Right atrium auricular region (tissue), 2 donors: ENCODE data around the gene ZNF79. TPM values are rescaled to one million over a fixed set of nuclear protein-coding genes. Genes with fewer than 3 reads are reported as not detected.

Experiments used
- DNase-seq: peaks from one replicate; pipeline ENCODE4 v3.0.0-alpha.2; 2019; ENCODE audit warnings: low spot score
- H3K27ac ChIP-seq, 2 donors: fragments of 200-600 bp; sonication (generic); 1 replicate in 1 of 2; 2 replicates in 1 of 2; pipeline ENCODE4 v1.5.1; 2016 to 2019
- H3K27me3 ChIP-seq, 2 donors: fragments of 200-600 bp; sonication (generic); one replicate each; pipeline versions ENCODE4 v1.5.1 to v1.6.0; 2017 to 2019
- H3K36me3 ChIP-seq: fragments of 200-600 bp; sonication (generic); one replicate; pipeline ENCODE4 v1.5.1; 2016
- H3K4me1 ChIP-seq, 2 donors: fragments of 200-600 bp; sonication (generic); one replicate each; pipeline versions ENCODE4 v1.5.1 to v1.6.0; 2017 to 2019
- H3K4me3 ChIP-seq, 2 donors: fragments of 200-600 bp; sonication (generic); 1 replicate in 1 of 2; 2 replicates in 1 of 2; pipeline ENCODE4 v1.5.1; 2017 to 2019; ENCODE audit warnings: mild to moderate bottlenecking in 1 of 2, moderate library complexity in 1 of 2
- H3K9me3 ChIP-seq, 2 donors: fragments of 200-600 bp; sonication (generic); one replicate each; pipeline ENCODE4 v1.5.1; 2019
- total RNA-seq, 2 donors: library from RNA; depleted of rRNA; stranded (reverse); fragments of >200 nt; gene quantifications; one replicate each; pipeline ENCODE4 v1.1.0, GENCODE V29; 2016
- TF ChIP-seq, protein P1 (sequence below), 2 donors: fragments of 200-600 bp; sonication (generic); IDR thresholded peaks; one replicate each; pipeline ENCODE4 v1.5.1; 2019; ENCODE audit warnings: antibody characterized with exemption in 2 of 2

The ZNF79 gene
- total RNA-seq, 2 donors from 2014 or later = 5.7 TPM

GRCh38 chr9:127422787-127423186 lies 1.4 kb upstream of the ZNF79 start:
- Histone ChIP-seq H3K27ac (no peak overlapping the region), H3K27me3 (no peaks in the 10 kb centered on the region), H3K4me3 (peak overlapping the region; percentile 73 to 89), H3K36me3 (no peaks in the 10 kb centered on the region), H3K9me3 (no peaks in the 10 kb centered on the region), H3K4me1 (peaks cover 0 to 32% of the 10 kb centered on the region in 2 donors)
- TF ChIP-seq, protein P1, sequence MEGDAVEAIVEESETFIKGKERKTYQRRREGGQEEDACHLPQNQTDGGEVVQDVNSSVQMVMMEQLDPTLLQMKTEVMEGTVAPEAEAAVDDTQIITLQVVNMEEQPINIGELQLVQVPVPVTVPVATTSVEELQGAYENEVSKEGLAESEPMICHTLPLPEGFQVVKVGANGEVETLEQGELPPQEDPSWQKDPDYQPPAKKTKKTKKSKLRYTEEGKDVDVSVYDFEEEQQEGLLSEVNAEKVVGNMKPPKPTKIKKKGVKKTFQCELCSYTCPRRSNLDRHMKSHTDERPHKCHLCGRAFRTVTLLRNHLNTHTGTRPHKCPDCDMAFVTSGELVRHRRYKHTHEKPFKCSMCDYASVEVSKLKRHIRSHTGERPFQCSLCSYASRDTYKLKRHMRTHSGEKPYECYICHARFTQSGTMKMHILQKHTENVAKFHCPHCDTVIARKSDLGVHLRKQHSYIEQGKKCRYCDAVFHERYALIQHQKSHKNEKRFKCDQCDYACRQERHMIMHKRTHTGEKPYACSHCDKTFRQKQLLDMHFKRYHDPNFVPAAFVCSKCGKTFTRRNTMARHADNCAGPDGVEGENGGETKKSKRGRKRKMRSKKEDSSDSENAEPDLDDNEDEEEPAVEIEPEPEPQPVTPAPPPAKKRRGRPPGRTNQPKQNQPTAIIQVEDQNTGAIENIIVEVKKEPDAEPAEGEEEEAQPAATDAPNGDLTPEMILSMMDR (IDR thresholded peaks at IDR 0.05) = no peak
- DNase-seq = no peak

GRCh38 chr9:127423476-127423933 lies 677 bp upstream of the ZNF79 start:
- Histone ChIP-seq H3K27me3 (no peaks in the 10 kb centered on the region), H3K27ac (peak overlapping the region; percentile 86 to 88), H3K4me1 (peaks cover 0 to 32% of the 10 kb centered on the region in 2 donors), H3K36me3 (peaks cover under 1% of the 10 kb centered on the region), H3K4me3 (peak overlapping the region; percentile 73 to 89), H3K9me3 (no peaks in the 10 kb centered on the region)
- DNase-seq = no peak
- TF ChIP-seq, protein P1 (IDR thresholded peaks at IDR 0.05) = no peak

- Histone ChIP-seq H3K36me3 (peaks cover 11% of the 10 kb centered on the region), H3K9me3 (no peaks in the 10 kb centered on the region), H3K4me3 (peak overlapping the region; percentile 73 to 89), H3K4me1 (peaks cover 0 to 32% of the 10 kb centered on the region in 2 donors), H3K27me3 (no peaks in the 10 kb centered on the region), H3K27ac (peak overlapping the region; percentile 86 to 88)
- DNase-seq = no peak
- TF ChIP-seq, protein P1 (IDR thresholded peaks at IDR 0.05) = no peak
These were observed 456 bp downstream of the ZNF79 start for GRCh38 chr9:127424676-127424999.

DNA sequence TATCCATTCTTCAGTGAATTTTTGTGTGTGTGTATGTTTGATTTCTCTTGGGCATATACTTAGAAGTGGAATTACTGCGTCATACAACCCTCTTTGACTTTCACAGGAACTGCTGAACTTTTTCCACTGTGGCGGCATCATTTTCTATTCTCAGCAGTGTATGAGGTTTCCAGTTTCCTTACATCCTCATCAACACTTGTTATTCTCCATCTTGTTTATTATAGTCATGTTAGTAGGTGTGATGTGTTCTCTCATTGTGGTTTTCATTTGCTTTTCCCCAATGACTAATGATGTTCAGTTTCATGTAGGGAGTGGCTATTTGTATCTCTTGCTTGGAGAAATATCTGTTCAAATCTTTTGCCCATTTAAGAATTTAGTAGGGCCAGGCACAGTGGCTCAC lies 2.6 kb downstream of the ZNF79 start:
- Histone ChIP-seq H3K4me3 (no peak overlapping the region), H3K4me1 (peaks cover 0 to 32% of the 10 kb centered on the region in 2 donors), H3K36me3 (peaks cover 24% of the 10 kb centered on the region), H3K9me3 (no peaks in the 10 kb centered on the region), H3K27me3 (no peaks in the 10 kb centered on the region), H3K27ac (no peak overlapping the region)
- DNase-seq = no peak
- TF ChIP-seq, protein P1 (IDR thresholded peaks at IDR 0.05) = no peak

DNA sequence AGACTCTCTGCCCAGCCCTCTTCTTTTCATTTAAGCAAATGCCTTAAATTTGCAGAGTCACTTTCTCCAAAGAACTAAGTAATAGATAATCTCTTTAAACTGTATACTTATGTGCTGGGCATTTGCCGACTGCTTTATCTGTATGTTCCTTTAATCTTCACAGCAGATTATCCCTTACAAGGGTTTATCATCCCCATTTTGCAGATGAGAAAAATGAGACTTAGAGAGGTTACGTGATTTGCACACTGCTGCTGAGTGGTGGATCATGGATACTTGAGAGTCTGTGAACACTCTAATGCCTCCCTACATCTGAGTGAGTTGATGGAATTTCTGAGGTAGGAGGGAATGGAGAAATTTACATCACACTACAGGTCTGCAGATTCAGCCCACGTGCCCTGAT lies 4.2 kb downstream of the ZNF79 start:
- peaks cover 32% of the 10 kb centered on the region for H3K36me3 ChIP-seq
- peaks cover 0 to 18% of the 10 kb centered on the region in 2 donors for H3K4me1 ChIP-seq
- H3K9me3 ChIP-seq = no peaks in the 10 kb centered on the region
- TF ChIP-seq, protein P1 (IDR thresholded peaks at IDR 0.05) = no peak
- no peaks in the 10 kb centered on the region for H3K27me3 ChIP-seq
- no peak overlapping the region for H3K4me3 ChIP-seq
- no peak overlapping the region for H3K27ac ChIP-seq
- DNase-seq = no peak

GRCh38 chr9:127430415-127430814 lies 6.2 kb downstream of the ZNF79 start:
- TF ChIP-seq, protein P1 (IDR thresholded peaks at IDR 0.05) = no peak
- Histone ChIP-seq H3K27ac (no peak overlapping the region), H3K4me1 (peaks cover 0 to 7% of the 10 kb centered on the region in 2 donors)

More at GRCh38 chr9:127430415-127430814, 6.2 kb downstream of the ZNF79 start:
- Histone ChIP-seq H3K9me3 (no peaks in the 10 kb centered on the region), H3K4me3 (no peak overlapping the region), H3K27me3 (no peaks in the 10 kb centered on the region), H3K36me3 (peaks cover 52% of the 10 kb centered on the region)
- DNase-seq = no peak
